ENCODE data around the gene PALLD. TPM values are rescaled to one million over a fixed set of nuclear protein-coding genes. Genes with fewer than 3 reads are reported as not detected.

The PALLD gene
- total and polyA plus RNA-seq, 2 of the 13 experiments (the other 11 are each of a cell fraction or from before 2014, with no cell fraction given) = 0.50 to 1.5 TPM

- no peaks in the 10 kb centered on the region for H3K9me3 ChIP-seq (ENCODE audit: low read length)
- CTCF ChIA-PET (ENCODE audit: low intra/inter-chr PET ratio, low total read pairs) = no interaction called here
- no peak for FAIRE-seq
- H2AFZ ChIP-seq (ENCODE audit: low read length) = no peak overlapping the region
- H3K27me3 ChIP-seq (ENCODE audit: control insufficient read depth in 1 of 2, insufficient read depth in 2 of 2, low read length in 2 of 2) = no peaks in the 10 kb centered on the region
- TF ChIP-seq RORA (CRISPR knock-in tag; IDR thresholded peaks at IDR 0.05) (no peak), ZNF547 (CRISPR knock-in tag; IDR thresholded peaks at IDR 0.05) (no peak), THYN1 (CRISPR knock-in tag; IDR thresholded peaks at IDR 0.05; ENCODE audit: borderline replicate concordance, low read depth) (no peak), ZNF558 (CRISPR knock-in tag; IDR thresholded peaks at IDR 0.05; ENCODE audit: borderline replicate concordance) (no peak)
- H3K79me2 ChIP-seq (ENCODE audit: insufficient read depth, low read length) = no peaks in the 10 kb centered on the region
- ATAC-seq = no peak
- in situ Hi-C loops (cut with HindIII; ENCODE audit: extremely low pct_ligation_motif_present, low pct_unique_long_range_greater_than_20kb) = loop anchor here (25.0 kb wide), 2 partner anchors 321 to 721 kb away; no protein-coding TSS in a partner anchor
- no peak overlapping the region for H3K27ac ChIP-seq (ENCODE audit: extremely low read length, insufficient read depth, low read length)
- POLR2A ChIA-PET = no interaction called here
- intact Hi-C loops (cut with micrococcal nuclease; ENCODE audit: unreplicated experiment) = no loop called here
- DNase-seq (ENCODE audit: low spot score) = no peak
- no peaks in the 10 kb centered on the region for H4K20me1 ChIP-seq (ENCODE audit: insufficient read depth, low read length)
- no peak overlapping the region for H3K4me2 ChIP-seq (ENCODE audit: low read depth, low read length)
- no peaks in the 10 kb centered on the region for H3K4me1 ChIP-seq (ENCODE audit: insufficient read depth, low read length)
- no peak overlapping the region for H3K9ac ChIP-seq (ENCODE audit: insufficient read depth, low read depth, low read length)
- WGBS (ENCODE audit: low lambda C conversion rate) = 94% methylated on average over 1 of the region's 1 CpG
- no peaks in the 10 kb centered on the region for H3K36me3 ChIP-seq (replicated peaks in 1 of 2; ENCODE audit: control insufficient read depth in 1 of 2, insufficient read depth in 2 of 2, low read length in 2 of 2)
- BruUV-seq (replicated peaks) = no TSS peak
- no peak overlapping the region for H3K4me3 ChIP-seq (replicated peaks in 1 of 3; ENCODE audit: insufficient read depth in 1 of 3, low read depth in 2 of 3, low read length in 3 of 3)
Measured at GRCh38 chr4:168908093-168908492, 411.2 kb downstream of the PALLD start.

DNA sequence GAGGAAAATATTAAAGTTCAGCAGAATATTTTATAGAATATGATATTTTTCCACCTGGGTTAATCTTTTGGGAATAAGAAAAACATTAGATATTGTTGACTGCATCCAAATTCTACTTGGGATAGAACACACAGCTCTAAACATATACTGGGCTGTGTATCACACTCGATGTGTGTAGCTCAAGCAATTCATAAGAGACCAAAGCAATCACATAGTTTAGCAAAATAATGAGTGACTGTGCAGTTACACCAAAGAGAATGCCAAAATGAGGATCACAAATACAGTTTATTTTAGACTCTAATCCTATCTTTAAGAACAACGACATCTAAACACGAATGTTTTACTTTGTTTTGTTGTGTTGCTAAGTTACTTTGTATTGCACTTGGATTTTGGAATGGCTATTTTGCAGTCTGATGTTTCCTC lies 412.0 kb downstream of the PALLD start:
- Histone ChIP-seq H3K79me2 (ENCODE audit: insufficient read depth, low read length) (no peaks in the 10 kb centered on the region), H3K36me3 (replicated peaks in 1 of 2; ENCODE audit: control insufficient read depth in 1 of 2, insufficient read depth in 2 of 2, low read length in 2 of 2) (no peaks in the 10 kb centered on the region), H4K20me1 (ENCODE audit: insufficient read depth, low read length) (no peaks in the 10 kb centered on the region), H3K27me3 (ENCODE audit: control insufficient read depth in 1 of 2, insufficient read depth in 2 of 2, low read length in 2 of 2) (no peaks in the 10 kb centered on the region), H3K4me3 (replicated peaks in 1 of 3; ENCODE audit: insufficient read depth in 1 of 3, low read depth in 2 of 3, low read length in 3 of 3) (no peak overlapping the region), H3K27ac (ENCODE audit: extremely low read length, insufficient read depth, low read length) (no peak overlapping the region), H3K4me2 (ENCODE audit: low read depth, low read length) (no peak overlapping the region), H3K9me3 (ENCODE audit: low read length) (no peaks in the 10 kb centered on the region), H3K9ac (ENCODE audit: insufficient read depth, low read depth, low read length) (no peak overlapping the region), H2AFZ (ENCODE audit: low read length) (no peak overlapping the region), H3K4me1 (ENCODE audit: insufficient read depth, low read length) (no peaks in the 10 kb centered on the region)
- in situ Hi-C loops (cut with HindIII; ENCODE audit: extremely low pct_ligation_motif_present, low pct_unique_long_range_greater_than_20kb) = loop anchor here (25.0 kb wide), 2 partner anchors 322 to 722 kb away; no protein-coding TSS in a partner anchor
- no peak for DNase-seq (ENCODE audit: low spot score)
- no peak for TF ChIP-seq ZNF660 (CRISPR knock-in tag; IDR thresholded peaks at IDR 0.05; ENCODE audit: borderline replicate concordance, low read depth)
- no peak for TF ChIP-seq ARNT (IDR thresholded peaks at IDR 0.05)
- no peak for TF ChIP-seq ZBTB8A (CRISPR knock-in tag; IDR thresholded peaks at IDR 0.05; ENCODE audit: borderline replicate concordance, low read depth)
- intact Hi-C loops (cut with micrococcal nuclease; ENCODE audit: unreplicated experiment) = no loop called here
- no peak for FAIRE-seq
- ATAC-seq = no peak
- no TSS peak for BruUV-seq (replicated peaks)
- POLR2A ChIA-PET = no interaction called here
- CTCF ChIA-PET (ENCODE audit: low intra/inter-chr PET ratio, low total read pairs) = no interaction called here
- 87% methylated on average over 3 of the region's 3 CpGs for WGBS (ENCODE audit: low lambda C conversion rate)
